NOMO-1 (cell line): ENCODE results near the gene TLL1.

Source experiments
- DNase-seq, 2 experiments: peaks; one replicate each; lab custom pipeline; 2025; ENCODE audit not compliant: unreplicated experiment in 2 of 2; lab: John Stamatoyannopoulos, UW

The TLL1 gene

GRCh38 chr4:166134285-166134684 lies 261.2 kb downstream of the TLL1 start:
- DNase-seq = no peak

- DNase-seq = no peak
These were observed 267.9 kb downstream of the TLL1 start for GRCh38 chr4:166140951-166141350.

DNA sequence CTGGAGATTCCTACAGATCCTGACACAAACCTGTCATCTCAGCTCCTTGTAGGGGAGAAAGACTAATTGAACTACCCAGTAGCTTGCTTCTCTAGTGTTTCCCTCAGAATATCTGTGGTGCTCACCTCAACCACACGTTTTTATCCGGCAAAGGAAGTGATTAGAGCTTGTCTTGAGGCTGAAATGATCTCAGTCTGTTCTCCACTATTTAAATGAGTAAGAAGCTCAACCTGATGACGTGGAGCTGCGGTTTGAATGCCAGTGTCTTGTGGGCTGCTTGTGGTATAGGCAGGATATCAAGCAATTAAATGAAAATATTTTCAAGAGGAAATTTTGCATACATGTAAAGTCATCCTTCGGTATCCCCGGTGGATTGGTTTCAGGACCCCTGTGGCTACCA lies 270.2 kb downstream of the TLL1 start:
- no peak for DNase-seq

- no peak for DNase-seq
These were observed 271.6 kb downstream of the TLL1 start for GRCh38 chr4:166144607-166145006.

- no peak for DNase-seq
These were observed 273.9 kb downstream of the TLL1 start for GRCh38 chr4:166146806-166147540.
